Measurements from ENCODE around the gene COG2. TPM values are rescaled to one million over a fixed set of nuclear protein-coding genes. Genes with fewer than 3 reads are reported as not detected.

The COG2 gene
- total RNA-seq, 4 donors from 2014 or later: 21.5 to 46.5 (median 27.4) TPM

DNA sequence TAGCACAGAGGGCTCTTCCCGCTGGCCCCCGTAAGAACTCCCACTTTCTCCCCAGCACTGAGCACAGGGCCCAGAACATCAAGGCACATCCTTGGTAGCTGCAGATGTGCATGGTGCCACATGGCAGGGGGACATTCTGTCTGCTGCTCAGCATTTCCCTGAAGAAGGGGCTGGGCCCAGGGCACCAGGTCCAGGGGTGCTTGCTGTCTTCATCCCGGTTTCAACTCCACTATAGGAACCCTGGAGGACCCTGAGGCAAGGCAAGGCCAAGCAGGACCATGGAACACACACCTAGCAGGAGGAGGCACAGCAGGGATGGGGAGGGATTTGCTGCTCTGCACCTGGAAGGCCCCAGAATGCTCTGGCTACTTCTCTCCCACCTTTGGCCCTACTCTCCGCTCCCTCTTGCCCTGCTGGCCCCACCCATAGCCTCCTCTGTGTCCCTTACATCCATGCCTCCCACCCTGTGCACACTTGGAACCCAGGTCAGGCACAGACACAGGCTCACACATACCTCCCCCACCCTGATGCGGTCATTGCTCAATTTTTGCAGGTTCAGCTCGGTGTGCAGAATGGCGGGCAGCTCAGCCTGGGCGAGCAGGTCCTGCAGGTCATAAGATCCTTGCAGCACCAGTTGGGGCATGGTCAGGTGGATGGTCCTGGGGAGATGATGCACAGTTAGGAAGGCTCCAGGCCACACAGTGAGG is 61.6 kb downstream of the COG2 start:
- intact Hi-C loops (cut with DNase I; ENCODE audit: low total_unique reads) (no loop called here), in situ Hi-C loops (cut with MboI; ENCODE audit: low sequenced_read_pairs in 4 of 4) (no loop called here)
- no peak overlapping the region for H3K27ac ChIP-seq
- H3K9me3 ChIP-seq: no peaks in the 10 kb centered on the region
- no peak overlapping the region for H3K4me3 ChIP-seq
- TF ChIP-seq, protein P1, sequence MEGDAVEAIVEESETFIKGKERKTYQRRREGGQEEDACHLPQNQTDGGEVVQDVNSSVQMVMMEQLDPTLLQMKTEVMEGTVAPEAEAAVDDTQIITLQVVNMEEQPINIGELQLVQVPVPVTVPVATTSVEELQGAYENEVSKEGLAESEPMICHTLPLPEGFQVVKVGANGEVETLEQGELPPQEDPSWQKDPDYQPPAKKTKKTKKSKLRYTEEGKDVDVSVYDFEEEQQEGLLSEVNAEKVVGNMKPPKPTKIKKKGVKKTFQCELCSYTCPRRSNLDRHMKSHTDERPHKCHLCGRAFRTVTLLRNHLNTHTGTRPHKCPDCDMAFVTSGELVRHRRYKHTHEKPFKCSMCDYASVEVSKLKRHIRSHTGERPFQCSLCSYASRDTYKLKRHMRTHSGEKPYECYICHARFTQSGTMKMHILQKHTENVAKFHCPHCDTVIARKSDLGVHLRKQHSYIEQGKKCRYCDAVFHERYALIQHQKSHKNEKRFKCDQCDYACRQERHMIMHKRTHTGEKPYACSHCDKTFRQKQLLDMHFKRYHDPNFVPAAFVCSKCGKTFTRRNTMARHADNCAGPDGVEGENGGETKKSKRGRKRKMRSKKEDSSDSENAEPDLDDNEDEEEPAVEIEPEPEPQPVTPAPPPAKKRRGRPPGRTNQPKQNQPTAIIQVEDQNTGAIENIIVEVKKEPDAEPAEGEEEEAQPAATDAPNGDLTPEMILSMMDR (IDR thresholded peaks at IDR 0.05 in 4 of 5, conservative IDR thresholded peaks at IDR 0.05 in 1 of 5): no peak
- no peak for TF ChIP-seq POLR2A (IDR thresholded peaks at IDR 0.05)
- H3K4me1 ChIP-seq: peaks cover 2 to 7% of the 10 kb centered on the region in 2 donors
- H3K27me3 ChIP-seq: no peaks in the 10 kb centered on the region
- no peaks in the 10 kb centered on the region for H3K36me3 ChIP-seq
- DNase-seq: no peak
- no peak for ATAC-seq

DNA sequence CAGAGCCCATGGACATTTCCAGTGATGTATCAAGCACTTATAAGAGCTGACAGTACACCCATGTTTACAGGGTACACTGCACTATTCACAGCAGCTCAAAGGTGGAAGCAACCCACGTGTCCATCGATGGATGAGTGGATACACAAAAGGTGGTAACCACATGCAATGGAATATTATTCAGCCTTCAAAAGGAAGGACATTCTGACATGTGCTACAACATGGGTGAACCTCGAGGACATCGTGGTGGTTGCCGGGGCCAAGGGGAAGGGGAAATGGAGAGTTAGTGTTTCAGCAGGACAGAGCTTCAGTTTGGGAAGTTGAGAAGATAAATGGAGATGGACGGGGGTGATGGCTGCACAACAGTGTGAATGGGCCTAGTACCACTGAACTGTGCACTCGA is 62.5 kb downstream of the COG2 start:
- peaks cover 6 to 14% of the 10 kb centered on the region in 2 donors for H3K4me1 ChIP-seq
- no peak overlapping the region for H3K4me3 ChIP-seq
- H3K27ac ChIP-seq: no peak overlapping the region
- TF ChIP-seq, protein P1 (IDR thresholded peaks at IDR 0.05 in 4 of 5, conservative IDR thresholded peaks at IDR 0.05 in 1 of 5): no peak
- no peak for TF ChIP-seq POLR2A (IDR thresholded peaks at IDR 0.05)
- in situ Hi-C loops (cut with MboI; ENCODE audit: low sequenced_read_pairs in 4 of 4) (no loop called here), intact Hi-C loops (cut with DNase I; ENCODE audit: low total_unique reads) (no loop called here)
- no peaks in the 10 kb centered on the region for H3K27me3 ChIP-seq
- no peak for DNase-seq
- no peaks in the 10 kb centered on the region for H3K36me3 ChIP-seq
- no peaks in the 10 kb centered on the region for H3K9me3 ChIP-seq
- ATAC-seq: no peak

GRCh38 chr1:230705289-230706019 is 63.2 kb downstream of the COG2 start:
- in situ Hi-C loops (cut with MboI; ENCODE audit: low sequenced_read_pairs in 4 of 4): no loop called here
- Histone ChIP-seq H3K36me3 (no peaks in the 10 kb centered on the region), H3K27me3 (no peaks in the 10 kb centered on the region), H3K27ac (no peak overlapping the region), H3K9me3 (no peaks in the 10 kb centered on the region), H3K4me3 (no peak overlapping the region), H3K4me1 (peaks cover 6 to 14% of the 10 kb centered on the region in 2 donors)
- no peak for DNase-seq
- TF ChIP-seq POLR2A (IDR thresholded peaks at IDR 0.05): no peak
- TF ChIP-seq, protein P1 (IDR thresholded peaks at IDR 0.05 in 4 of 5, conservative IDR thresholded peaks at IDR 0.05 in 1 of 5): no peak
- intact Hi-C loops (cut with DNase I; ENCODE audit: low total_unique reads): no loop called here
- no peak for ATAC-seq

DNA sequence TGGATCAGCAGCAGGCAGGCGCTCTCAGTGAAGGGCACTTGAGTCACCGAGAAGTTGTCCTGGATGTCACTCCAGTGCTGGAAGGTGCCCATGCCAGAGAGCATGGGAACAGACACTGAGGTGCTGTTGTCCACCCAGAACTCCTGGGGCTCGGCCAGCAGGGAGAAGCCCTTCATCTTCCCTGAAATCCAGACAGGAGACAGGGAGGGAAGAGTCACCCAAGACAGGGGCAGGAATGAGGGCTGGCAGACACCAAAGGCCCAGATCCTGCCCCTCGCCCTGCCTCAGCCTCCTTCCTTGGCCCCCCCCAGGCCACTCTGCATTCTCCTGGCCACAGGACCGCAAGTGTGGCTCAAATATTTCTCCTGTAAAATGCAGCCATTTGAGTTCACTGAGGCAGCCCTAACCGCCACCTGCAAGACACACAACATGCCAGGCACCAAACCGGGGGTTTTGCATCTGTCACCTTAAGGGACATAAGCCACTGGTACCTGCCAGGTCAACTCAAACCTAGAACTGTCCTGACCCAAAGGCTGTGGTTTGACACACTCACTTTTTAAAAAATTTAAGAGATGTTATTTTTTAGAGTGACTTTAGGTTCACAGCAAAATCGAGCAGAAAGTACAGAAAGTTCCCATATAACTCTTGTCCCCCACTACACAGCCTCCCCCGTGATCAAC is 63.9 kb downstream of the COG2 start:
- no peak for TF ChIP-seq POLR2A (IDR thresholded peaks at IDR 0.05)
- TF ChIP-seq, protein P1 (IDR thresholded peaks at IDR 0.05 in 4 of 5, conservative IDR thresholded peaks at IDR 0.05 in 1 of 5): no peak
- Histone ChIP-seq H3K9me3 (no peaks in the 10 kb centered on the region), H3K36me3 (no peaks in the 10 kb centered on the region), H3K27ac (no peak overlapping the region), H3K4me1 (peaks cover 6 to 14% of the 10 kb centered on the region in 2 donors), H3K4me3 (no peak overlapping the region), H3K27me3 (no peaks in the 10 kb centered on the region)
- in situ Hi-C loops (cut with MboI; ENCODE audit: low sequenced_read_pairs in 4 of 4) (no loop called here), intact Hi-C loops (cut with DNase I; ENCODE audit: low total_unique reads) (no loop called here)
- DNase-seq: no peak
- ATAC-seq: no peak

Data from gastrocnemius medialis (tissue), 4 donors.